ENCODE data around the gene TMEM106B. TPM values are rescaled to one million over a fixed set of nuclear protein-coding genes. Genes with fewer than 3 reads are reported as not detected.

Gene TMEM106B
- total RNA-seq, 2 donors from 2014 or later, result 14.9 to 20.6 TPM

DNA sequence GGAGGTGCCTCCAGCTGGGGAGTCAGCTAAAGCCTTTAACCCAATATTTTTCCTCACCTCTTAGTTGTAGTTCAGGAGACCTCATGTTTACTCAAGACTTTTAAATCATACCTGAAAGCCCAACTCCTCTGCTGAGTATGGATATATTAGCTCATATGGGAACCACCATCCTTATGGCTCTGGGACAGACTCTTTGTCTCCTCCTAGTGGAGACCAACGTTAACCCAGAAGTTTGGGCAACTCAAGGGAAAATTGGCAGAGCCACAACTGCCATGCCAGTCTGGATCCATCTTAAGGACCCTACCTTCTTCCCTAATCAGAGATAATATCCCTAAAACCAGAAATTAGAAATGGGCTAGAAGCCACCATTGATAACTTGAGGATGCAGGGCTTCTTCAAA, 80.8 kb downstream of the TMEM106B start:
- no peaks in the 10 kb centered on the region for H3K9me3 Mint-ChIP-seq
- H3K36me3 Mint-ChIP-seq, result no peaks in the 10 kb centered on the region
- peaks cover 0 to 6% of the 10 kb centered on the region in 2 donors for H3K4me1 Mint-ChIP-seq (ENCODE audit: low read depth in 2 of 2)
- no peak overlapping the region for H3K27ac Mint-ChIP-seq
- DNase-seq (ENCODE audit: low spot score) (no peak), ATAC-seq (no peak)
- peaks cover 0 to 8% of the 10 kb centered on the region in 2 donors for H3K27me3 Mint-ChIP-seq
- H3K4me3 Mint-ChIP-seq, result no peak overlapping the region

Other genes with a start within 250 kb of the TMEM106B start
- gene VWDE, start 192.6 kb downstream of the TMEM106B start, total RNA-seq, result under 1 TPM in 1 of 2 donors, not detected in 1; 0.31 TPM